ENCODE data around the gene PPDPF.

DNA sequence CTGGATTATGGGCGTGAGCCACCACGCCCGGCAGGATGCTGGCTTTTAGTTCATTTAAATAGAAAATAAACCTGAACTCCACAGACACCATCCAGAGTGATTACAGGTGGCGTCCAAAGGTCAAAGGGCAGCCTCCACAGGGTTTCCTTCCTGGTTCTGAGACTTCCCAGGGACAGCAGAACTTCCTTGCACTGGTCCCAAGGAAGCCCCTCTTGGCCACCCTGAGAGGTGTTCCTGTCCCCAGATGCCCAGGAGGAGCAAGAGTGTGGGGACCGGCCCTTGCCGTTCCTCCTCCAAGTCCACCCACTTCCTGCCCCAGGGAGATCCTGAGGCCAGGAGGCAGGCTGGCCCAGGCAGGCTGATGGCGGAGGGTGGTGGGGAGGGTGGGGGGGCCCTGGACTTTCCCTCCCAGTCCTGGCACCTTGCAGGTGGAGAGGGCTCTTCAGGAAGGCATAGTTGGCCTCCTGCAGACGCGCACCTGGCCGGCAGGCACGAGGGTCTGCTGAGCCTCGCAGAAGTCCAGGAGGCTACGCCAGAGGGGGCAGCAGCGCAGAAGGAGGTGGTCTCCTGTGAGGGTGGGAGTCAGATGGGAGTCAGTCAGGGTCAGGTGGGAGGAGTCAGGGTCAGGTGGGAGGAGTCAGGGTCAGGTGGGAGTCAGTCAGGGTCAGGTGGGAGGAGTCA, 38.4 kb downstream of the PPDPF start:
- TF ChIP-seq, protein P1, sequence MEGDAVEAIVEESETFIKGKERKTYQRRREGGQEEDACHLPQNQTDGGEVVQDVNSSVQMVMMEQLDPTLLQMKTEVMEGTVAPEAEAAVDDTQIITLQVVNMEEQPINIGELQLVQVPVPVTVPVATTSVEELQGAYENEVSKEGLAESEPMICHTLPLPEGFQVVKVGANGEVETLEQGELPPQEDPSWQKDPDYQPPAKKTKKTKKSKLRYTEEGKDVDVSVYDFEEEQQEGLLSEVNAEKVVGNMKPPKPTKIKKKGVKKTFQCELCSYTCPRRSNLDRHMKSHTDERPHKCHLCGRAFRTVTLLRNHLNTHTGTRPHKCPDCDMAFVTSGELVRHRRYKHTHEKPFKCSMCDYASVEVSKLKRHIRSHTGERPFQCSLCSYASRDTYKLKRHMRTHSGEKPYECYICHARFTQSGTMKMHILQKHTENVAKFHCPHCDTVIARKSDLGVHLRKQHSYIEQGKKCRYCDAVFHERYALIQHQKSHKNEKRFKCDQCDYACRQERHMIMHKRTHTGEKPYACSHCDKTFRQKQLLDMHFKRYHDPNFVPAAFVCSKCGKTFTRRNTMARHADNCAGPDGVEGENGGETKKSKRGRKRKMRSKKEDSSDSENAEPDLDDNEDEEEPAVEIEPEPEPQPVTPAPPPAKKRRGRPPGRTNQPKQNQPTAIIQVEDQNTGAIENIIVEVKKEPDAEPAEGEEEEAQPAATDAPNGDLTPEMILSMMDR (IDR thresholded peaks at IDR 0.05; ENCODE audit: low read depth, low read length, poor library complexity, severe bottlenecking) = no peak
- no peak for TF ChIP-seq EZH2phosphoT487 (IDR thresholded peaks at IDR 0.05; ENCODE audit: borderline replicate concordance, low read length)

Data from DOHH2 (cell line).